GM18951 (cell line): ENCODE data around the gene C19orf73.
"Not testable (repeated sequence)": the region's sequence is repeated elsewhere in the genome, so short reads cannot be mapped to it uniquely, and the experiment has no call there.

ENCODE experiments used
- POLR2A ChIP-seq: IDR thresholded peaks from 4 replicates; pipeline ENCODE4 v1.6.1; 2011; ENCODE audit warnings: mild to moderate bottlenecking; ENCODE audit not compliant: insufficient read length, insufficient read depth; ENCODE audit errors: extremely low read depth
- in situ Hi-C: fragments of 300-500 bp; cut with MboI; formaldehyde crosslinking; loops from one replicate; pipeline ENCODE4 v1.12.0; 2022; ENCODE audit warnings: low sequenced_read_pairs, mixed read lengths, inconsistent platforms; ENCODE audit not compliant: unreplicated experiment

Gene C19orf73

GRCh38 chr19:49141352-49141751 is 22.4 kb upstream of the C19orf73 start:
- no peak for TF ChIP-seq POLR2A
- in situ Hi-C loops: no loop called here

- no peak for TF ChIP-seq POLR2A
- in situ Hi-C loops: no loop called here
Measured at GRCh38 chr19:49140951-49141350, 22.0 kb upstream of the C19orf73 start.

GRCh38 chr19:49136771-49137171 is 17.8 kb upstream of the C19orf73 start:
- in situ Hi-C loops: no loop called here

GRCh38 chr19:49135686-49136085 is 16.7 kb upstream of the C19orf73 start:
- in situ Hi-C loops: no loop called here
- TF ChIP-seq POLR2A: no peak

More at GRCh38 chr19:49136771-49137171, 17.8 kb upstream of the C19orf73 start:
- no peak for TF ChIP-seq POLR2A

GRCh38 chr19:49133621-49134454 is 14.9 kb upstream of the C19orf73 start:
- no peak for TF ChIP-seq POLR2A
- in situ Hi-C loops: no loop called here

GRCh38 chr19:49132974-49133609 is 14.1 kb upstream of the C19orf73 start:
- in situ Hi-C loops: no loop called here

GRCh38 chr19:49130325-49130724 is 11.4 kb upstream of the C19orf73 start:
- in situ Hi-C loops: no loop called here
- no peak for TF ChIP-seq POLR2A

More at GRCh38 chr19:49132974-49133609, 14.1 kb upstream of the C19orf73 start:
- TF ChIP-seq POLR2A: no peak

- no peak for TF ChIP-seq POLR2A
- in situ Hi-C loops: no loop called here
Measured at GRCh38 chr19:49129238-49129583, 10.3 kb upstream of the C19orf73 start.

- no peak for TF ChIP-seq POLR2A
- in situ Hi-C loops: no loop called here
Measured at GRCh38 chr19:49128545-49129237, 9.7 kb upstream of the C19orf73 start.

- in situ Hi-C loops: no loop called here
- TF ChIP-seq POLR2A: peak; percentile 63
Measured at GRCh38 chr19:49127674-49128544, 9.0 kb upstream of the C19orf73 start.

- in situ Hi-C loops: not testable (repeated sequence)
Measured at GRCh38 chr19:49127225-49127624, 8.3 kb upstream of the C19orf73 start.

GRCh38 chr19:49126575-49126974 is 7.6 kb upstream of the C19orf73 start:
- in situ Hi-C loops: no loop called here
- no peak for TF ChIP-seq POLR2A
